Measurements from ENCODE around the gene CEMP1.
"Not testable (repeated sequence)": the region's sequence is repeated elsewhere in the genome, so short reads cannot be mapped to it uniquely, and the experiment has no call there.

- TF ChIP-seq POLR2A (IDR thresholded peaks at IDR 0.05); CTCF (IDR thresholded peaks at IDR 0.05); POLR2AphosphoS5 (IDR thresholded peaks at IDR 0.05; ENCODE audit: insufficient read depth in 1 of 2, low read depth in 1 of 2): not testable (repeated sequence)
These were observed 29.1 kb upstream of the CEMP1 start for GRCh38 chr16:2560131-2560797.

All from vagina (tissue), 2 donors.